Prostate gland (tissue), 2 donors: ENCODE measurements around the gene PHTF2. TPM values are rescaled to one million over a fixed set of nuclear protein-coding genes. Genes with fewer than 3 reads are reported as not detected.
"Not testable (repeated sequence)": the region's sequence is repeated elsewhere in the genome, so short reads cannot be mapped to it uniquely, and the experiment has no call there.

ENCODE experiments used
- DNase-seq: peaks from one replicate; pipeline ENCODE4 v3.0.0-alpha.2; 2019; ENCODE audit warnings: low spot score
- H3K27ac ChIP-seq, 2 donors: fragments of 200-600 bp; sonication (generic); 2 replicates each; pipeline ENCODE4 v1.5.1; 2017 to 2019
- H3K27me3 ChIP-seq: fragments of 200-600 bp; sonication (generic); replicated peaks from 2 replicates; pipeline ENCODE4 v1.5.1; 2019; ENCODE audit not compliant: insufficient read depth
- H3K36me3 ChIP-seq, 2 donors: fragments of 200-600 bp; sonication (generic); 1 replicate in 1 of 2; 2 replicates in 1 of 2; pipeline versions ENCODE4 v1.5.1 to v1.8.1; 2017 to 2019
- H3K4me1 ChIP-seq: fragments of 200-600 bp; sonication (generic); replicated peaks from 2 replicates; pipeline ENCODE4 v1.5.1; 2019
- H3K4me3 ChIP-seq, 2 donors: fragments of 200-600 bp; sonication (generic); 2 replicates each; pipeline ENCODE4 v1.5.1; 2017 to 2019
- H3K9me3 ChIP-seq: fragments of 200-600 bp; sonication (generic); 2 replicates; pipeline ENCODE4 v1.5.1; 2017
- POLR2A ChIP-seq: fragments of 450-650 bp; IDR thresholded peaks from one replicate; pipeline ENCODE4 v1.6.1; 2016; ENCODE audit warnings: antibody characterized with exemption, mild to moderate bottlenecking
- POLR2AphosphoS5 ChIP-seq: sonication (generic); formaldehyde crosslinking; IDR thresholded peaks from one replicate; pipeline ENCODE4 v1.6.1; 2017; ENCODE audit warnings: antibody characterized with exemption
- WGBS: methylation state at CpG from one replicate; pipeline ENCODE4 v1.1.5; 2018; 5-methylcytosine and 5-hydroxymethylcytosine counted together
- intact Hi-C: fragments of 100-400 bp; cut with DNase I; formaldehyde crosslinking; loops from one replicate; pipeline ENCODE4 v1.14.2; 2022
- total RNA-seq, 2 donors: library from RNA; depleted of rRNA; stranded (reverse); fragments of >200 nt; gene quantifications; one replicate each; pipeline ENCODE4 v1.1.0, GENCODE V29; 2016
- TF ChIP-seq, protein P1 (sequence below), 4 experiments: fragments of 200-600 bp in 2 of 4; fragments of 450-650 bp in 2 of 4; sonication (generic) in 2 of 4; IDR thresholded peaks; 1 replicate in 3 of 4; 2 replicates in 1 of 4; pipeline ENCODE4 v1.5.1; 2016 to 2019; ENCODE audit warnings: antibody characterized with exemption in 4 of 4, mild to moderate bottlenecking in 2 of 4, moderate library complexity in 2 of 4

Gene PHTF2
- total RNA-seq, 2 donors from 2014 or later: 7.7 to 17.3 TPM

DNA sequence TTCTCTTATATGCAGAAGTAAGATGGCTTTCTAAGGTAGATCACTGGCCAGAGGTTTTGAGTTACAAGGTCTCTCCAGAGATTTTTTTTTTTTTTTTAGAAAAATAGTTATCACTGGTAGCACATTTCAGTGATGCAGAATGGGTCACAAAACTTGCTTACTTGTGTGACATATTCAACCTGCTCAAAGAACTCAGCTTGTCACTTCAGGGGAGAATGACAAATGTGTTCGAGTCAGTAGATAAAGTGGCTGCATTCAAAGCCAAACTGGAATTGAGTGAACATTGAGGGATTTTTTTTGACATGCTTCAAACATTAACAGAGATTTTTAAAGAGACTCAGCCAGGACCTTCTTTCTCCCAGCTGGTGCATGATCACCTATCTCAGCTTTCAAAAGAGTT, 33.4 kb downstream of the PHTF2 start:
- WGBS: 76% methylated on average over 1 of the region's 1 CpG
- Histone ChIP-seq H3K4me1 (no peaks in the 10 kb centered on the region), H3K27ac (no peak overlapping the region), H3K4me3 (no peak overlapping the region), H3K36me3 (no peaks in the 10 kb centered on the region), H3K9me3 (no peaks in the 10 kb centered on the region), H3K27me3 (no peaks in the 10 kb centered on the region)
- TF ChIP-seq, protein P1, sequence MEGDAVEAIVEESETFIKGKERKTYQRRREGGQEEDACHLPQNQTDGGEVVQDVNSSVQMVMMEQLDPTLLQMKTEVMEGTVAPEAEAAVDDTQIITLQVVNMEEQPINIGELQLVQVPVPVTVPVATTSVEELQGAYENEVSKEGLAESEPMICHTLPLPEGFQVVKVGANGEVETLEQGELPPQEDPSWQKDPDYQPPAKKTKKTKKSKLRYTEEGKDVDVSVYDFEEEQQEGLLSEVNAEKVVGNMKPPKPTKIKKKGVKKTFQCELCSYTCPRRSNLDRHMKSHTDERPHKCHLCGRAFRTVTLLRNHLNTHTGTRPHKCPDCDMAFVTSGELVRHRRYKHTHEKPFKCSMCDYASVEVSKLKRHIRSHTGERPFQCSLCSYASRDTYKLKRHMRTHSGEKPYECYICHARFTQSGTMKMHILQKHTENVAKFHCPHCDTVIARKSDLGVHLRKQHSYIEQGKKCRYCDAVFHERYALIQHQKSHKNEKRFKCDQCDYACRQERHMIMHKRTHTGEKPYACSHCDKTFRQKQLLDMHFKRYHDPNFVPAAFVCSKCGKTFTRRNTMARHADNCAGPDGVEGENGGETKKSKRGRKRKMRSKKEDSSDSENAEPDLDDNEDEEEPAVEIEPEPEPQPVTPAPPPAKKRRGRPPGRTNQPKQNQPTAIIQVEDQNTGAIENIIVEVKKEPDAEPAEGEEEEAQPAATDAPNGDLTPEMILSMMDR (IDR thresholded peaks at IDR 0.05): no peak
- no peak for TF ChIP-seq POLR2AphosphoS5
- intact Hi-C loops: no loop called here
- DNase-seq: no peak

DNA sequence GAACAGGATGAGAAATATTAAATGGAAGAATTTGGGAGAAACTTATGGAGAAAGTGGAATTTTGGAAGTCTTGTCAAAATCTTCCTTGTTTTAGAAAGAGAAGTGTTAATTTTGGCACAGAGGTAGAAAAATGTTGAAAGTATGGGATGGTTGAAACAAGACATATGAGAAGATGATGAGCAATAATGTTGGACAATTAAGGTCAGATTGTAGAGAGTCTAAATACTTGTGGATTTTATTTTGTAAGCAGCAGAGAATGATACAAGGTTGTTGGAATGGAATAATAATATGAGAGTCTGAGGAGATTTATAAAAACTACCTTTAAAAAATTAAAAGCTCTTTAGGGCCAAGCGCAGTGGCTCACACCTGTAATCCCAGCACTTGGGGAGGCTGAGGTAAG, 34.6 kb downstream of the PHTF2 start:
- H3K9me3 ChIP-seq: no peaks in the 10 kb centered on the region
- H3K4me1 ChIP-seq: no peaks in the 10 kb centered on the region
- WGBS: 100% methylated on average over 1 of the region's 1 CpG
- no peak for DNase-seq
- no peaks in the 10 kb centered on the region for H3K36me3 ChIP-seq
- intact Hi-C loops: no loop called here
- TF ChIP-seq, protein P1 (IDR thresholded peaks at IDR 0.05): no peak
- no peak for TF ChIP-seq POLR2AphosphoS5
- TF ChIP-seq POLR2A: no peak
- H3K4me3 ChIP-seq: no peak overlapping the region
- H3K27me3 ChIP-seq: no peaks in the 10 kb centered on the region
- no peak overlapping the region for H3K27ac ChIP-seq

DNA sequence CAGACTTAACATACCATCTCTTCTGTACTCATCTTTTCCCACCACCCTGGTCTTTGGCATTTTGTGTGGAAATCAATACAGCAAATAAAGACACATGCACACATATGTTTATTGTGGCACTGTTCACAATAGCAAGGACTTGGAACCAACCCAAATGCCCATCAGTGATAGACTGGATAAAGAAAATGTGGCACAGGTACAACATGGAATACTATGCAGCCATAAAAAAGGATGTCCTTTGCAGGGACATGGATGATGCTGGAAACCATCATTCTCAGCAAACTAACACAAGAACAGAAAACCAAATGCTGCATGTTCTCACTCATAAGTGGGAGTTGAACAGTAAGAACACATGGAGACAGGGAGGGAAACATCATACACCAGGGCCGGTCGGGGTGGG, 37.9 kb downstream of the PHTF2 start:
- H3K27ac ChIP-seq, H3K9me3 ChIP-seq, DNase-seq, intact Hi-C loops, H3K4me1 ChIP-seq, H3K36me3 ChIP-seq, H3K27me3 ChIP-seq, H3K4me3 ChIP-seq: not testable (repeated sequence)
- 96% methylated on average over 2 of the region's 2 CpGs for WGBS

DNA sequence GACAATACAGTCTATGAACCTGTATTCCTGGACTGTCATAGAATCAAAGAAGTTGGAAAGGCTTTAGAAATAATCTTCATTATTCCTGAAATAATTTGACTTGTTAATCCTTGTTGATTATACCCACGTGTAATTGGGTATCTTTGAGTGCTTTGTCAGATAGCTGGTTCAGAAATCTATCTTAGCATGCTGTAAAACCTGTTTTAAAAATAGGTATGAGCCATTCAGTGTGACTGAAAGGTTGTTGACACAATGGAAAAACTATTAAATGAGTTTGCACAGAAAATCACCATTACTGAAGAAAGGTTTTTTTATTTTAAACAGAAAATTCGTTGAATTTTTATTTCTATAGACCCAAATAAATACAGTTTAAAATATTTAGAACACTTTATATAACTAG, 38.7 kb downstream of the PHTF2 start:
- Histone ChIP-seq H3K36me3 (no peaks in the 10 kb centered on the region), H3K4me1 (no peaks in the 10 kb centered on the region), H3K27ac (no peak overlapping the region), H3K27me3 (no peaks in the 10 kb centered on the region), H3K4me3 (no peak overlapping the region), H3K9me3 (no peaks in the 10 kb centered on the region)
- 31% methylated on average over 2 of the region's 2 CpGs for WGBS
- intact Hi-C loops: no loop called here
- no peak for TF ChIP-seq POLR2AphosphoS5
- TF ChIP-seq, protein P1 (IDR thresholded peaks at IDR 0.05): no peak
- DNase-seq: no peak

DNA sequence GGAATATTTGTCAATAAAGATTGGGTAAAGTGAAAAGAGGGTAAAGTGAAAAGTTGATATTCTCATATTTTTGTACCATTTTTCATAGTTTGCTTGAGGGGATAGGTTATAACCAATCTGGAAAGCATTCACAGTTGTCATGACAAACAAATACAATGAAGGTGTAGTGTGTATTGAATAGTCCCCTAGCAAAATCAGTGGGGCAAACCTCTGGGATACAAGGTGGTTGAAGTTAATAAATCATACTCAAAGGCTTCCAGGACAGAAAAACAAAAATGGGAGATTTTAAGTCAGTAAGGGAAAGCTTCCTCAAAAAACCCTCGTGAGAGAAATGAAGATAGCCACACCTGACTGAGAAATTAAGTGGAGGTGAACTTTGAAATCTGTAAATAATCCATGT, 39.4 kb downstream of the PHTF2 start:
- Histone ChIP-seq H3K4me1 (no peaks in the 10 kb centered on the region), H3K9me3 (no peaks in the 10 kb centered on the region), H3K36me3 (no peaks in the 10 kb centered on the region), H3K27ac (no peak overlapping the region), H3K4me3 (no peak overlapping the region), H3K27me3 (no peaks in the 10 kb centered on the region)
- TF ChIP-seq, protein P1 (IDR thresholded peaks at IDR 0.05): no peak
- TF ChIP-seq POLR2A: no peak
- TF ChIP-seq POLR2AphosphoS5: no peak
- WGBS: 72% methylated on average over 1 of the region's 1 CpG
- intact Hi-C loops: no loop called here
- no peak for DNase-seq
